ENCODE data around the gene NEDD4L.

Gene NEDD4L

GRCh38 chr18:58344861-58345463 is 300.9 kb downstream of the NEDD4L start:
- peaks cover 2% of the 10 kb centered on the region for H3K36me3 Mint-ChIP-seq
- no peaks in the 10 kb centered on the region for H3K4me1 Mint-ChIP-seq (ENCODE audit: low read depth)
- no peak overlapping the region for H3K27ac Mint-ChIP-seq
- H3K27me3 Mint-ChIP-seq = no peaks in the 10 kb centered on the region
- H3K4me3 Mint-ChIP-seq = no peak overlapping the region
- no peaks in the 10 kb centered on the region for H3K9me3 Mint-ChIP-seq (ENCODE audit: low read depth)

GRCh38 chr18:58345875-58346274 is 301.8 kb downstream of the NEDD4L start:
- Mint-ChIP-seq H3K27me3 (no peaks in the 10 kb centered on the region), H3K9me3 (ENCODE audit: low read depth) (no peaks in the 10 kb centered on the region), H3K4me3 (no peak overlapping the region), H3K27ac (no peak overlapping the region), H3K36me3 (peaks cover 5% of the 10 kb centered on the region), H3K4me1 (ENCODE audit: low read depth) (no peaks in the 10 kb centered on the region)

DNA sequence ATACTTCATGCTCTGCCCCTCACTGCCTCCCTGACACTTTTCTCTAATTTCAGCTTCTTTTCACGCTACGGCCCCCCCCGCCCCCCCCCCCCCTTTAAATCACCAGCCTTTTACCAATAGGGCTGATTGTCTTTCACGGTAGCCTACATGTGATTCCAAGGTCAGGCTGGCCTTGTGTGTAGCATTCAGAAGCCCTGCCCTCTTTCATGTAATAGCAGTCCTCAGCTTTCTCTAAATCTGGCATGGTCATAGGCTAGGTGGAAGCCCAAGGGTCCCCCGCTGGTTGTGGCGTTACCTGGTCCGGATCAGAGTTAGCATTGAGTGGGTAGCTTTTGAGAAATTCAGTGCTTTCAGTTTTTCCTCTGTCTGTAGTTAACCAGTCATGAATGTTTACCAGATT is 303.1 kb downstream of the NEDD4L start:
- no peaks in the 10 kb centered on the region for H3K9me3 Mint-ChIP-seq (ENCODE audit: low read depth)
- H3K36me3 Mint-ChIP-seq = peaks cover 5% of the 10 kb centered on the region
- no peak overlapping the region for H3K27ac Mint-ChIP-seq
- H3K4me1 Mint-ChIP-seq (ENCODE audit: low read depth) = no peaks in the 10 kb centered on the region
- no peak overlapping the region for H3K4me3 Mint-ChIP-seq
- no peaks in the 10 kb centered on the region for H3K27me3 Mint-ChIP-seq

DNA sequence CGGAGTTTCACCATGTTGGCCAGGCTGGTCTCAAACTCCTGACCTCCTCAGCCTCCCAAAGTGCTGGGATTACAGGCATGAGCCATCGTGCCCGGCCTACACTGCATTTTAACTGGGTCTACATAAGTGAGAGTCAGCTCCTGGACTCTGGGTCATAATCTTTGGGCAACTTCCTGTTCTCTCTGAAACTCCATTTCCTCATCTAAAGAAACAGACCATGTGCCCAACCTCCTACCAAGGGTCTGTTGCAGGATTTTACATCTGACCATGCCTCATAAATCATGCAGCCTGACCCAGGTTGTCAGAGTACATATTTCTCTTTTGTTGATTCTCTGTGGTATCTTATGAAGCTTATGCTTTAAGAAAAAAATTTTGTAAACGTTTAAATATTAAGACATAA is 304.5 kb downstream of the NEDD4L start:
- Mint-ChIP-seq H3K27me3 (no peaks in the 10 kb centered on the region), H3K4me1 (ENCODE audit: low read depth) (no peaks in the 10 kb centered on the region), H3K27ac (no peak overlapping the region), H3K36me3 (peaks cover 5% of the 10 kb centered on the region), H3K9me3 (ENCODE audit: low read depth) (no peaks in the 10 kb centered on the region), H3K4me3 (no peak overlapping the region)

GRCh38 chr18:58348951-58349350 is 304.9 kb downstream of the NEDD4L start:
- Mint-ChIP-seq H3K27me3 (no peaks in the 10 kb centered on the region), H3K36me3 (peaks cover 5% of the 10 kb centered on the region), H3K9me3 (ENCODE audit: low read depth) (no peaks in the 10 kb centered on the region), H3K4me3 (no peak overlapping the region), H3K4me1 (ENCODE audit: low read depth) (no peaks in the 10 kb centered on the region), H3K27ac (no peak overlapping the region)

DNA sequence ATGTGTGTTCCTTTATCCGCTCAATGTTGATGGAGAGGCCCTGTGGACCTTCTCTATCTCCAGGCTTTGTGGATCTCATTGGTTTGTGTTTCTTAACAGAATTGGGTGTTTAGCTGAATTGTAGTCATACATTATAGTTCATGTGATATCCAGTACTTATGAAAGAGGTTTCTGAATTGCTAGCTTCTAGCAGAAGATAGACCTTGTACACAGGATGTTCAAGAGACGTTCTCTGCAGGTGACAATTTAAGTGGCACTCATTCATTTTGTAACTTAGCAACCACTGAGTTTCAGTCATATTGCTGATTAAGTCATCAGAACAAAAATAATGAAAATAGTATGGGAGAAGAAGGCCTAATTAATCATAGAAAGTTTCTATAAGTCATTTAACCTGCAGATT is 305.6 kb downstream of the NEDD4L start:
- H3K4me1 Mint-ChIP-seq (ENCODE audit: low read depth) = no peaks in the 10 kb centered on the region
- no peak overlapping the region for H3K4me3 Mint-ChIP-seq
- peaks cover 5% of the 10 kb centered on the region for H3K36me3 Mint-ChIP-seq
- no peaks in the 10 kb centered on the region for H3K9me3 Mint-ChIP-seq (ENCODE audit: low read depth)
- no peaks in the 10 kb centered on the region for H3K27me3 Mint-ChIP-seq
- H3K27ac Mint-ChIP-seq = no peak overlapping the region

DNA sequence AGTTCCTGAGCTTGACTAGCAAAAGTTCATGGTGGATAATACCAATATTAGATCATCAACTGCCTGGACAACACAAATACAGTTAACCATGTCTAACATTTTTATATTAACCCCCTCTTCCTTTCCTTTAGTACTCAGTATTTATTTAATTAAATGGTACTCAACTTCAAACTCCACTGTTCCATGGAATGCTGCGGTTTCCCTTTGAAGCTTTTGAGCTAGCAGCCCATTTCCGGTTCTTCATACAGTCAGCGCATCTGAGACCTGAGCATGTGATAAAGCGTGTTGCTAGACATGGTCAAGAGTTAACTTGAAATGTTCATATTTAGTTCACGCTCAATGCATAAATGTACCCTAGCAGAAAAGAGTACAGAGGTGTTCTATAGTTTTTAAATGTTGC is 306.5 kb downstream of the NEDD4L start:
- H3K4me1 Mint-ChIP-seq (ENCODE audit: low read depth) = no peaks in the 10 kb centered on the region
- H3K27ac Mint-ChIP-seq = no peak overlapping the region
- no peaks in the 10 kb centered on the region for H3K9me3 Mint-ChIP-seq (ENCODE audit: low read depth)
- no peak overlapping the region for H3K4me3 Mint-ChIP-seq
- H3K27me3 Mint-ChIP-seq = no peaks in the 10 kb centered on the region
- H3K36me3 Mint-ChIP-seq = peaks cover 3% of the 10 kb centered on the region

DNA sequence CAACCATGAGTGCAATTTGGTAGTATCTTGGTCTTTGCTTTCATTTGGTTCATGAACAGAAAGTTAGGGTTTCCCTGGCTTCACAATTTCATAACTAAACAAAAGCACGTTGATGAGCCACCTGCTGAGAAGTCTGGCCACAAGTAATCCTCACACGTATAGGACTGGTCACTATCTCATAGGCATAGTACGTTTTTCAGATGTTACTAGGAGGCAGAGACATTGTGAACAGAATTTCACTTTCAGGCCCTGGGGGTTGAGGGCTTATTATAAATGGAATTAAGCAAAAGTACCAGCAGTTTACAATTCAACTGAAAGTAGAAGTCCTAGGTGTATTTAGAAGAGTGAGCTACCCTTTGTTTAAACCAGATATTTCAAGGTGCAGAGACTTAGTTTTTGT is 307.8 kb downstream of the NEDD4L start:
- Mint-ChIP-seq H3K36me3 (peaks cover 3% of the 10 kb centered on the region), H3K4me1 (ENCODE audit: low read depth) (no peaks in the 10 kb centered on the region), H3K4me3 (no peak overlapping the region), H3K27me3 (no peaks in the 10 kb centered on the region), H3K9me3 (ENCODE audit: low read depth) (no peaks in the 10 kb centered on the region), H3K27ac (no peak overlapping the region)

DNA sequence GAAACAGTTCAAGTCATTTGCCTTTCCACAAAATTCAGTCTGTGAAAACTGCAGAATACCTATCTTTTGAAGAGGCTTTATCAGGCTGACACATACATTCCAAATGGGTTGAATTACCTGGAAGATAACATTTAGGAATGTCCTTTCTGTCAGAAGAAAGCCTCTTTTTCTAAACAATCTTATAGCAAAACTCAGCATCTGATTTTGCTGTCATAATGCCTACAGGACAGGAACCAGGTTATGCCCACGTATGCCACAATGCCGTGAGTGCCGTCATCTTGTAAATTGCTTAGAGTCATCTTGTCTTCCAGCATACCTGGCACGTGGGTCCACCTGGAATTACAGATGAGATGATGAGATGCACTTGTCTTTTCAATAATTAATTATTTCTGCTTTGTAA is 309.6 kb downstream of the NEDD4L start:
- Mint-ChIP-seq H3K4me3 (no peak overlapping the region), H3K27ac (no peak overlapping the region), H3K9me3 (ENCODE audit: low read depth) (no peaks in the 10 kb centered on the region), H3K27me3 (no peaks in the 10 kb centered on the region), H3K36me3 (peaks cover 3% of the 10 kb centered on the region), H3K4me1 (ENCODE audit: low read depth) (no peaks in the 10 kb centered on the region)

- H3K4me1 Mint-ChIP-seq (ENCODE audit: low read depth) = no peaks in the 10 kb centered on the region
- H3K36me3 Mint-ChIP-seq = peaks cover 3% of the 10 kb centered on the region
- H3K27me3 Mint-ChIP-seq = no peaks in the 10 kb centered on the region
- no peaks in the 10 kb centered on the region for H3K9me3 Mint-ChIP-seq (ENCODE audit: low read depth)
- no peak overlapping the region for H3K4me3 Mint-ChIP-seq
- H3K27ac Mint-ChIP-seq = no peak overlapping the region
These were observed 310.0 kb downstream of the NEDD4L start for GRCh38 chr18:58354051-58354450.

DNA sequence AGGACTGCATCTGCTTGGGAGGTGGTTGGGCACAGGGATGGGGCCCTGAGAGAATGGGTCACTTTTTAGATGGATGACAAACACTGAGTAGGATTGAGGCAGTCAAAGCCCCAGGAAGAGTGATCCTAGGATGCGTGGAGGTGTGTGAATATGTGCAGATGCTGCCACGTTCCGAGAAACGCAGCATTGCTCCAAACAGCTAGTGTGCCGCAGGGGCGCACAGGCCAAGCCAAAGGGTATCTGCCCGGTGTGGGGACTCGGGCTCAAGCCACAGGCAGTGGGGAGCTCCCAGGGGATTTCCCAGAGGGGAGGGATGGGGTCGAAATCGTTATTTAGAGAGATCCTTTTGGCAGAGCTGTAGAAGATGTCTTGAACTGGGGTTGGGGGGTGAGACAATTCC is 310.8 kb downstream of the NEDD4L start:
- Mint-ChIP-seq H3K4me1 (ENCODE audit: low read depth) (no peaks in the 10 kb centered on the region), H3K36me3 (peaks cover 3% of the 10 kb centered on the region), H3K27me3 (no peaks in the 10 kb centered on the region), H3K4me3 (no peak overlapping the region), H3K9me3 (ENCODE audit: low read depth) (no peaks in the 10 kb centered on the region), H3K27ac (no peak overlapping the region)

DNA sequence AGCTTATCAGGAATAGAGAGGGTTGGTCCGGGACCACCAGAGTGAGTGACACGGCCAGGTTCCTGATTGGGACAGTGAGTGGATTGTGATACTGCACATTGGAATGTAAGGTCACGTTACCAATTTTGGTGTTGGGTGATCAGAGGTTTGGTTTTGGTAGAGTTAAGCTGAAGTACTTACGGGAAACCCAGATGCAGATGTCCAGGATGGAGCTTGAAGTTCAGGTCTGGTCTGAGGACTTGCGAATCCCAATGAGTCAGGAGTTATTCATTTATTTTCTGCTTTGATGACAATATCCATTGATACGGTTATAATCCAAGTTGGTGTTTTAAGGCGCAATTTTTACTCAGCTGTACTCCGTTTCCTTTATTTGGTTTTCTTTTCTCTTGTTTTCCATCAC is 311.2 kb downstream of the NEDD4L start:
- no peak overlapping the region for H3K4me3 Mint-ChIP-seq
- H3K27me3 Mint-ChIP-seq = no peaks in the 10 kb centered on the region
- H3K9me3 Mint-ChIP-seq (ENCODE audit: low read depth) = no peaks in the 10 kb centered on the region
- no peak overlapping the region for H3K27ac Mint-ChIP-seq
- H3K36me3 Mint-ChIP-seq = peaks cover 3% of the 10 kb centered on the region
- H3K4me1 Mint-ChIP-seq (ENCODE audit: low read depth) = no peaks in the 10 kb centered on the region

- H3K4me1 Mint-ChIP-seq (ENCODE audit: low read depth) = no peaks in the 10 kb centered on the region
- peaks cover 3% of the 10 kb centered on the region for H3K36me3 Mint-ChIP-seq
- no peak overlapping the region for H3K4me3 Mint-ChIP-seq
- no peaks in the 10 kb centered on the region for H3K27me3 Mint-ChIP-seq
- H3K27ac Mint-ChIP-seq = no peak overlapping the region
- H3K9me3 Mint-ChIP-seq (ENCODE audit: low read depth) = no peaks in the 10 kb centered on the region
These were observed 315.2 kb downstream of the NEDD4L start for GRCh38 chr18:58359218-58359617.

DNA sequence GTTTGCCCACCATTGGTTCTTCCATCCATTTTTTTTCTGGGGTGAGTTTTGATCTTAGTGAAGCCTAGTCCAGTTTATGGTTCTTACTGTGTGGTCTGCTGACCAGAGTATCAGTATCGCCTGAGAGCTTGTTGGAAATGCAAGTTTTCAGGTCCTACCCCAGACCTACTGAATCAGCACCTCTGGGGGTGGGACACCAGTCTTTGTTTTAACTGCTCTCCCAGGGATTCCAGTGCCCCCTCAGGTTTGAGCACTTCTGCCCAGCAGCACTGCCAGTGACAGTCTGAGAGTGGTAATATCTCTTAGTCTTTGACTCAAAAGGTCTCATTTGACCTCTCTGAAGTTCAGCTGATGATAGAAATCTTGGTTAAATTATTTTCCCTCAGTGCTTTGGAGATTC is 315.6 kb downstream of the NEDD4L start:
- Mint-ChIP-seq H3K4me1 (ENCODE audit: low read depth) (no peaks in the 10 kb centered on the region), H3K36me3 (peaks cover 3% of the 10 kb centered on the region), H3K27me3 (no peaks in the 10 kb centered on the region), H3K9me3 (ENCODE audit: low read depth) (no peaks in the 10 kb centered on the region), H3K27ac (no peak overlapping the region), H3K4me3 (no peak overlapping the region)

DNA sequence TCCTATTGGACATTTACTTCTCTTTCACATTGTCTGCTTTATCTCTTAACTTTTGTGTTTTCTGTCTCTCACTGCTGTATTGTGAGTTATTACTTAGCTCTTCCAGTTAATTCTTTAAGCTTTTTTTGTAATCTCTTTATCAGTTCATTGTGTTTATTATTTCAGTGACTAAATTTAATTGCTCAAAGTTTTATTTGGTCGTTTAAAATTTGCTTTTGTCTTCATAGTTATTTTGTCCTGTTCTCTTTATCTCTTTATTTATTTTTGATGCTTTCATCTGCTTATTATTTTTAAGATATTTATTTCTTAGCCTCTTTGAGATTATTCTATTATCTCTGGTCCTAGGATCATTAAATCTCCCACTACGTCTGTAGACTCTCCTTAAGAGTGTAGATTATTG is 316.3 kb downstream of the NEDD4L start:
- Mint-ChIP-seq H3K4me1 (ENCODE audit: low read depth) (no peaks in the 10 kb centered on the region), H3K27me3 (no peaks in the 10 kb centered on the region), H3K9me3 (ENCODE audit: low read depth) (no peaks in the 10 kb centered on the region), H3K27ac (no peak overlapping the region), H3K4me3 (no peak overlapping the region), H3K36me3 (peaks cover 3% of the 10 kb centered on the region)

DNA sequence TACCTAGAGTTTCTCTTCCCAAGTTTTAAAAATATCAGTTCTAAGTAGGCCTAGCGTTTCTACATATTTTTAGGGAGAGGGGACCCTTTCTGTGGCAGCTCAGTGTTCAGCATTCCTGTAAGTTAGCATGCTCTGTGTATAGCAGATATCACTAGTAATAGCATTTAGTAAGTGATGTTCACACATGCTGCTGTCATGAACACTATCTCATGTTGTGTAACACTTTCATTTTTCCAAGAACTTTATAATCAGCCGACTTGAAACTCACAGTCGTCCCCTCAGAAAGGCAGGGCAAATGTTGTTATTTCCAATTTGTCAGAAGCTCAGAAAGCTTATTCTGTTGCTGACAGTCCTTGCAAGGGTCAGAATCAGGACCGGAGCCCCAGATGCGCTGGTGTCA is 317.2 kb downstream of the NEDD4L start:
- H3K27me3 Mint-ChIP-seq = no peaks in the 10 kb centered on the region
- no peak overlapping the region for H3K27ac Mint-ChIP-seq
- no peaks in the 10 kb centered on the region for H3K4me1 Mint-ChIP-seq (ENCODE audit: low read depth)
- no peak overlapping the region for H3K4me3 Mint-ChIP-seq
- H3K36me3 Mint-ChIP-seq = peaks cover 4% of the 10 kb centered on the region
- no peaks in the 10 kb centered on the region for H3K9me3 Mint-ChIP-seq (ENCODE audit: low read depth)
